ENCODE measurements around the gene OSTM1. TPM values are rescaled to one million over a fixed set of nuclear protein-coding genes. Genes with fewer than 3 reads are reported as not detected.
A peak's percentile ranks its signal among the peaks of the same experiment; 100 is the strongest.

The OSTM1 gene
- total and polyA plus RNA-seq, 2 experiments from 2014 or later: 17.4 to 28.1 TPM

DNA sequence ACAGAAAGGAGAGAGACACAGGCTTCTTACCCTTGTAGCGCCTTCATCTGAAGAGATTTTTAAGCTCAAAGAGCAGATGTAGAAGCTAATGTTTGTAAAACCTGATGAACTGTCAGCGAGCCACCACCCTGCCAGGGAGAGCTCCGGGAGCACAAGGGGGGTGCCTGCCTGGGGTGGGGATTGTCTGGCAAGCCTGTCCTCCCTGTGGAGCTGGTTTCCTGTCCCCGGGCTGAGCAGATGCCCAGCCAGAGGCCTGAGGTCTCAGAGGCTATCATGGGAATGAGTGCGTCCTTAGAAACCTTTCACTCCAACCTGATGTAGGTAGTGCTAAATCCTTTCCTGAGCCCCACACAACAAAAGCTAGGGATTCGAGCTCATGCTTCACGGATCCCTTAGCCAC lies 49.4 kb upstream of the OSTM1 start (continued):
- TF ChIP-seq, protein P1, sequence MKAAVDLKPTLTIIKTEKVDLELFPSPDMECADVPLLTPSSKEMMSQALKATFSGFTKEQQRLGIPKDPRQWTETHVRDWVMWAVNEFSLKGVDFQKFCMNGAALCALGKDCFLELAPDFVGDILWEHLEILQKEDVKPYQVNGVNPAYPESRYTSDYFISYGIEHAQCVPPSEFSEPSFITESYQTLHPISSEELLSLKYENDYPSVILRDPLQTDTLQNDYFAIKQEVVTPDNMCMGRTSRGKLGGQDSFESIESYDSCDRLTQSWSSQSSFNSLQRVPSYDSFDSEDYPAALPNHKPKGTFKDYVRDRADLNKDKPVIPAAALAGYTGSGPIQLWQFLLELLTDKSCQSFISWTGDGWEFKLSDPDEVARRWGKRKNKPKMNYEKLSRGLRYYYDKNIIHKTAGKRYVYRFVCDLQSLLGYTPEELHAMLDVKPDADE (IDR thresholded peaks at IDR 0.05): peak; percentile 13; the same call in 1 of the 2 replicates

GRCh38 chr6:108123481-108123929 lies 49.0 kb upstream of the OSTM1 start:
- Histone ChIP-seq H3K9me2 (ENCODE audit: insufficient read depth) (no peaks in the 10 kb centered on the region), H3F3A (replicated peaks; ENCODE audit: low read depth) (peaks cover 25% of the 10 kb centered on the region), H2AFZ (no peak overlapping the region), H3K27ac (ENCODE audit: low read depth) (no peak overlapping the region), H3K79me2 (replicated peaks; ENCODE audit: insufficient read depth) (no peaks in the 10 kb centered on the region), H3K4me3 (peak overlapping the region; percentile 1), H4K20me1 (replicated peaks; ENCODE audit: insufficient read depth) (peaks cover 3% of the 10 kb centered on the region; the same call in 1 of the 2 replicates), H3K4me1 (ENCODE audit: insufficient read depth) (peaks cover 40% of the 10 kb centered on the region), H3K27me3 (ENCODE audit: insufficient read depth) (peaks cover 100% of the 10 kb centered on the region), H3K4me2 (peak overlapping the region; percentile 18), H3K36me3 (ENCODE audit: insufficient read depth) (no peaks in the 10 kb centered on the region)
- DNase-seq (ENCODE audit: low spot score) (peak; percentile 46), ATAC-seq (peak; percentile 8)
- peaks cover 81% of the 10 kb centered on the region for H3K27me3 Mint-ChIP-seq (ENCODE audit: insufficient read depth, low read depth, poor library complexity)
- H3K27ac Mint-ChIP-seq: no peak overlapping the region
- H3K4me1 Mint-ChIP-seq: peaks cover 42% of the 10 kb centered on the region
- H3K9me3 Mint-ChIP-seq: peaks cover 10% of the 10 kb centered on the region
- 0 out of 3 replicates have a peak overlapping the region, but pooled peaks have one; percentile 7 for H3K4me3 Mint-ChIP-seq
- no peaks in the 10 kb centered on the region; the same call in 2 of the 3 replicates for H3K36me3 Mint-ChIP-seq (ENCODE audit: low read depth)
- TF ChIP-seq EZH2phosphoT487 (IDR thresholded peaks at IDR 0.05; ENCODE audit: unreplicated experiment) (peak; percentile 62), EZH2 (IDR thresholded peaks at IDR 0.05; ENCODE audit: low read depth, unreplicated experiment) (peak; percentile 71), CREB1 (CRISPR knock-in tag; IDR thresholded peaks at IDR 0.05; ENCODE audit: low read depth) (no peak)

DNA sequence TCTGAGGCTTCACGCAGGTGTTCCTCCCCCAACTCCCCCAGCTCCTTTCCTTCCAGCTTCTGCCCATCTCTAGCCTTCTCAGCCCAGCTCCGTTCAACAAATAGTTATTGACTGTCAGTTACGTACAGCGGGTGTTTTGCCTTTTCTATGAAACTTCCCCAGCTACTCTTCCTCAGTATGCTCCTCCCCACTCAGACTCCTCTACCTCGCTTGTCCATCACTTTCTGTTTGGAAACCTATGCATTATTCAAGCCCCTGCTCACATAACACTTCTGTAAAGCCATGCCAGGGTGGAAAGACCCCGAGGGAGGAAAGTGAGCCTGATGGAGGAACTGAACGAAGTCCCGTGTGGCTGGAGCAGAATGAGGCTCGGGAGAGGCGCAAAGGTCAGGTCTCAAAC lies 47.1 kb upstream of the OSTM1 start:
- no peak for ATAC-seq
- H3K4me3 ChIP-seq: no peak overlapping the region
- peak; percentile 74 for TF ChIP-seq EZH2 (IDR thresholded peaks at IDR 0.05; ENCODE audit: low read depth, unreplicated experiment)
- TF ChIP-seq JUNB (IDR thresholded peaks at IDR 0.05; ENCODE audit: unreplicated experiment): no peak
- peaks cover 10% of the 10 kb centered on the region for H3K9me3 Mint-ChIP-seq
- no peak for DNase-seq (ENCODE audit: low spot score)
- no peaks in the 10 kb centered on the region; the same call in 2 of the 3 replicates for H3K36me3 Mint-ChIP-seq (ENCODE audit: low read depth)
- H3K4me1 Mint-ChIP-seq: peaks cover 50% of the 10 kb centered on the region
- H3F3A ChIP-seq (replicated peaks; ENCODE audit: low read depth): peaks cover 25% of the 10 kb centered on the region
- peaks cover 47% of the 10 kb centered on the region for H3K4me1 ChIP-seq (ENCODE audit: insufficient read depth)
- peaks cover 100% of the 10 kb centered on the region for H3K27me3 ChIP-seq (ENCODE audit: insufficient read depth)
- H4K20me1 ChIP-seq (replicated peaks; ENCODE audit: insufficient read depth): peaks cover 6% of the 10 kb centered on the region
- no peak overlapping the region for H3K4me2 ChIP-seq
- no peak overlapping the region for H3K4me3 Mint-ChIP-seq
- H2AFZ ChIP-seq: no peak overlapping the region
- H3K27me3 Mint-ChIP-seq (ENCODE audit: insufficient read depth, low read depth, poor library complexity): peaks cover 92% of the 10 kb centered on the region
- no peaks in the 10 kb centered on the region for H3K79me2 ChIP-seq (replicated peaks; ENCODE audit: insufficient read depth)
- H3K27ac ChIP-seq (ENCODE audit: low read depth): no peak overlapping the region
- no peak overlapping the region for H3K27ac Mint-ChIP-seq
- no peaks in the 10 kb centered on the region for H3K9me2 ChIP-seq (ENCODE audit: insufficient read depth)
- no peaks in the 10 kb centered on the region for H3K36me3 ChIP-seq (ENCODE audit: insufficient read depth)

DNA sequence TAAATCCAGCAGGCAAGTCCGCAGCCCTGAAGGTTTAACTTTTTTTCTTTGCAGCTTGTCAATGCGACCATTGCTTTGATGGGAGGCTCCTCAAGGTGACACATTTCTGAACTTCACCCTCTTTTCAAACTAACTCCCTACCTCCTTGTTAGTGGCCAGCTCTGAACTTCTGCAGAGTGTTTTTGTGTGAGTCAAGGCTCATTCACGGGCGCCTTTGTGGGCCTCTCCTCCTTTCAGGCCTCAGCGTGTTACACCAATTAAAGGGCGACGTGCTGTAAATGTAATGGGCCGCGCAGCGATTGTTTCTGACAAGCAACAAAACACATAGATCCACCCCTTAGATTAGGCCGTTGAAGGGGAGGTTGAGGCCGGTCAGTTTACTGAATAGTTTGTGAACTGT lies 45.8 kb upstream of the OSTM1 start:
- H3K27ac Mint-ChIP-seq: no peak overlapping the region
- no peak for ATAC-seq
- H3K27me3 Mint-ChIP-seq (ENCODE audit: insufficient read depth, low read depth, poor library complexity): peaks cover 97% of the 10 kb centered on the region
- Histone ChIP-seq H3K27me3 (ENCODE audit: insufficient read depth) (peaks cover 100% of the 10 kb centered on the region), H3K4me3 (peak overlapping the region; percentile 39), H3K4me2 (peak overlapping the region; percentile 83), H3K27ac (ENCODE audit: low read depth) (no peak overlapping the region), H2AFZ (no peak overlapping the region), H3K4me1 (ENCODE audit: insufficient read depth) (peaks cover 59% of the 10 kb centered on the region), H3K79me2 (replicated peaks; ENCODE audit: insufficient read depth) (no peaks in the 10 kb centered on the region), H3K9me2 (ENCODE audit: insufficient read depth) (no peaks in the 10 kb centered on the region), H4K20me1 (replicated peaks; ENCODE audit: insufficient read depth) (peaks cover 11% of the 10 kb centered on the region; the same call in 1 of the 2 replicates), H3F3A (replicated peaks; ENCODE audit: low read depth) (peaks cover 33% of the 10 kb centered on the region), H3K36me3 (ENCODE audit: insufficient read depth) (no peaks in the 10 kb centered on the region)
- H3K9me3 Mint-ChIP-seq: peaks cover 10% of the 10 kb centered on the region
- peak overlapping the region; percentile 36 for H3K4me3 Mint-ChIP-seq
- TF ChIP-seq POLR2AphosphoS5 (IDR thresholded peaks at IDR 0.05; ENCODE audit: low read depth): no peak
- no peak for TF ChIP-seq CREB1 (CRISPR knock-in tag; IDR thresholded peaks at IDR 0.05; ENCODE audit: low read depth)
- no peak for TF ChIP-seq ZNF114 (CRISPR knock-in tag; IDR thresholded peaks at IDR 0.05)
- peak; percentile 95 for TF ChIP-seq EZH2 (IDR thresholded peaks at IDR 0.05; ENCODE audit: low read depth, unreplicated experiment)
- no peak for TF ChIP-seq JUNB (IDR thresholded peaks at IDR 0.05; ENCODE audit: unreplicated experiment)
- no peaks in the 10 kb centered on the region; the same call in 2 of the 3 replicates for H3K36me3 Mint-ChIP-seq (ENCODE audit: low read depth)
- DNase-seq (ENCODE audit: low spot score): peak; percentile 57
- peaks cover 60% of the 10 kb centered on the region for H3K4me1 Mint-ChIP-seq

Measured in GM23338 (cell line).